WERI-Rb-1 (cell line): ENCODE data around the gene MPPED2.
A peak's percentile ranks its signal among the peaks of the same experiment; 100 is the strongest.

Experiments used
- DNase-seq: peaks from one replicate; pipeline ENCODE4 v3.0.0-alpha.2; 2020
- H3K27ac ChIP-seq: fragments of 250-450 bp; sonication (Bioruptor Pico); 2 replicates; pipeline ENCODE4 v1.5.1; 2020; ENCODE audit warnings: mild to moderate bottlenecking, moderate library complexity
- H3K27me3 ChIP-seq: fragments of 250-450 bp; sonication (Bioruptor Pico); 2 replicates; pipeline ENCODE4 v1.5.1; 2021; ENCODE audit warnings: mild to moderate bottlenecking, low read depth, moderate library complexity; ENCODE audit not compliant: insufficient read depth, severe bottlenecking
- H3K36me3 ChIP-seq: fragments of 250-450 bp; sonication (Bioruptor Pico); 2 replicates; pipeline ENCODE4 v1.5.1; 2020; ENCODE audit warnings: mild to moderate bottlenecking, moderate library complexity
- H3K4me3 ChIP-seq: 2 replicates; pipeline ENCODE4 v1.5.1; 2011; ENCODE audit warnings: low read depth, mild to moderate bottlenecking, control low read depth, low read length
- H3K9me3 ChIP-seq: fragments of 250-450 bp; sonication (Bioruptor Pico); 2 replicates; pipeline ENCODE4 v1.5.1; 2021; ENCODE audit warnings: mild to moderate bottlenecking, moderate library complexity; ENCODE audit not compliant: severe bottlenecking
- CTCF ChIP-seq: IDR thresholded peaks from 2 replicates; pipeline ENCODE4 v1.5.1; 2011; ENCODE audit warnings: low read depth, mild to moderate bottlenecking, control low read depth, inconsistent platforms, low read length

MPPED2 gene

GRCh38 chr11:30508594-30508993, 77.6 kb downstream of the MPPED2 start:
- Histone ChIP-seq H3K36me3 (peaks cover 7% of the 10 kb centered on the region), H3K27me3 (no peaks in the 10 kb centered on the region), H3K4me3 (no peak overlapping the region), H3K9me3 (no peaks in the 10 kb centered on the region), H3K27ac (no peak overlapping the region; the same call in 1 of the 2 replicates)
- TF ChIP-seq CTCF = no peak
- DNase-seq = peak; percentile 17

DNA sequence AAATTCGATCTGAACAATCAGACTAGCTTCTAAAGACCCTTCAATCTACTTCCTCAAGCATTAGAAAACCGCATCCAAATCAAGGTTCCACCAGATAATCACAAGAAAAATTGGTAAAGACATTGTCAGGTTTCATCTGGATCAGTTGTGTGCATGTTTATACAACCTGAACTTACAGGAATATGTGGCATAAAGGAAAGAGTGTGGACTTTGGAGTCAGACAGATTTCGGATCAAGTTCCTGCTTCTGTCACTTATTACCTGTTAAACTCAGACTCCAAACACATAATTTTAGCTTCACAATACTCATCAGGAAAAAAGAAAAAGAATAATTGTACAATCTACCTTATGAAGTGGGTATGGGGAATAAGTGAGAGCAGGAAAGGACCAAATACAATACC, 80.5 kb downstream of the MPPED2 start:
- no peak overlapping the region for H3K4me3 ChIP-seq
- TF ChIP-seq CTCF = no peak
- H3K36me3 ChIP-seq = peaks cover 28% of the 10 kb centered on the region
- DNase-seq = no peak
- H3K27me3 ChIP-seq = no peaks in the 10 kb centered on the region
- H3K27ac ChIP-seq = no peak overlapping the region
- no peaks in the 10 kb centered on the region for H3K9me3 ChIP-seq

GRCh38 chr11:30504468-30504867, 81.7 kb downstream of the MPPED2 start:
- no peak overlapping the region for H3K27ac ChIP-seq
- H3K4me3 ChIP-seq = no peak overlapping the region
- no peaks in the 10 kb centered on the region for H3K27me3 ChIP-seq
- no peaks in the 10 kb centered on the region for H3K9me3 ChIP-seq
- peak; percentile 13 for DNase-seq
- TF ChIP-seq CTCF = no peak
- H3K36me3 ChIP-seq = peaks cover 38% of the 10 kb centered on the region

GRCh38 chr11:30503156-30503555, 83.0 kb downstream of the MPPED2 start:
- no peaks in the 10 kb centered on the region for H3K9me3 ChIP-seq
- no peak for DNase-seq
- peaks cover 38% of the 10 kb centered on the region for H3K36me3 ChIP-seq
- no peak overlapping the region for H3K4me3 ChIP-seq
- no peaks in the 10 kb centered on the region for H3K27me3 ChIP-seq
- H3K27ac ChIP-seq = no peak overlapping the region
- TF ChIP-seq CTCF = no peak

DNA sequence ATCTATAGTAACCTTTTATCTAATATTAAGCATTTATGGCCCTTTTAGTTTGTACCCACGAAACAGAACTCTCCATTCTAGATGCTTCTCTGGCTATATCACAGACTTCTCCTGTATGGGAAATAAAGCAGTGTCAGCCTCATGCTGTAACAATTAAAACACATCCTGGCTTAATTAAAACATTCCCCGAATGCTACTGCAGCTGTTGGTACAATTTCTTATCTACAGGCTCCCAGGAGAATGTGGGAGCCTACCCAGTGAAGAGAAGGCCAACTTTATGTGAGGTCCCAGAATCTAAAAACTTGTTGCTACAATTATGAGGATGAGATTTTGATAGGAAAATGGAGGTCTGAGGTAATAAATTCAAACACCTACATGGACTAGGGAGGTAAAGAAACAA, 83.8 kb downstream of the MPPED2 start:
- Histone ChIP-seq H3K27me3 (no peaks in the 10 kb centered on the region), H3K4me3 (no peak overlapping the region), H3K9me3 (no peaks in the 10 kb centered on the region), H3K36me3 (peaks cover 42% of the 10 kb centered on the region), H3K27ac (no peak overlapping the region)
- no peak for TF ChIP-seq CTCF
- DNase-seq = no peak

DNA sequence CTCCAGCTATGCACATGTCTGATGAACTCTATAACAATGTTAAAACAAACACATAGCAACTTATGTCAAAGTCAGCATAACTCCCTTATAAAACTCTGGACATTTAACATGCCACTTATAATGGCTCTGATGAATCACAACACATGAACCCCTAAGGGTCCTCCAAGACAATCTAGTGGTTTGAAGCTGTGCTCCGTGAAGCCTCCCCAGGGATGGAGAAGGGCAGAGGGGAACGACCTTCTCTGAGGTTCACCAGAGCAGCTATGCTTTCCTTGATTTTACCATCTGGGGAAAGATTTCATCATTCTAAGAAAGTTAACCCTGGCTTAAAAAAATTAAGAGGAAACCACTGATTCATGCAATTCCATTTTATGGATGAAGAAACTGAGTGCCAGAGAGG, 84.4 kb downstream of the MPPED2 start:
- DNase-seq = no peak
- no peaks in the 10 kb centered on the region for H3K27me3 ChIP-seq
- H3K27ac ChIP-seq = no peak overlapping the region
- H3K4me3 ChIP-seq = no peak overlapping the region
- H3K36me3 ChIP-seq = peaks cover 47% of the 10 kb centered on the region
- TF ChIP-seq CTCF = no peak
- no peaks in the 10 kb centered on the region for H3K9me3 ChIP-seq
